ENCODE measurements around the gene PMM2.

DNA sequence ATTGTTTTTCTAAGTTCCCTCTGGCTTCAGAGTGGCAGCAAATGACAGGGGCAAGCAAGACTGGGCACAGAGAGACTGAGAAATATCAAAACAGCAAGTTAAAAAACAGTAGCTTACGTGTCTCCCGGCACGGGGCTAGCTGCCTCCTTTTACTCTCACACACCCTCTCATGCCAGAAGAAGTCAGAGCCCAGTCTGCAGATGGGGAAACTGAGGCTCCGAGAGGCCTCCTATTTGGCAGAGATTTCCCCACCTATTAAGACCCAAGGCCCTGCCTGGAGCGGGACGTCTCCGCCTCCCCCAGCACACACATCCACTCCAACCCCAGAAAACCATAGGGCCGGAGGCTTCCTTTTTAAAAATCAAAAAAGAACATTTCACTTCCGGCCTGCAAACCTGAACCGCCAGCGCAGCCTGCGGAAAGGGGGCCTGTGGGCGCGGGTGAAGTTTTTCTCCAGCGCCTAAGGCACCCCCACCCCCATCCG is 70.3 kb downstream of the PMM2 start:
- TF ChIP-seq, protein P1, sequence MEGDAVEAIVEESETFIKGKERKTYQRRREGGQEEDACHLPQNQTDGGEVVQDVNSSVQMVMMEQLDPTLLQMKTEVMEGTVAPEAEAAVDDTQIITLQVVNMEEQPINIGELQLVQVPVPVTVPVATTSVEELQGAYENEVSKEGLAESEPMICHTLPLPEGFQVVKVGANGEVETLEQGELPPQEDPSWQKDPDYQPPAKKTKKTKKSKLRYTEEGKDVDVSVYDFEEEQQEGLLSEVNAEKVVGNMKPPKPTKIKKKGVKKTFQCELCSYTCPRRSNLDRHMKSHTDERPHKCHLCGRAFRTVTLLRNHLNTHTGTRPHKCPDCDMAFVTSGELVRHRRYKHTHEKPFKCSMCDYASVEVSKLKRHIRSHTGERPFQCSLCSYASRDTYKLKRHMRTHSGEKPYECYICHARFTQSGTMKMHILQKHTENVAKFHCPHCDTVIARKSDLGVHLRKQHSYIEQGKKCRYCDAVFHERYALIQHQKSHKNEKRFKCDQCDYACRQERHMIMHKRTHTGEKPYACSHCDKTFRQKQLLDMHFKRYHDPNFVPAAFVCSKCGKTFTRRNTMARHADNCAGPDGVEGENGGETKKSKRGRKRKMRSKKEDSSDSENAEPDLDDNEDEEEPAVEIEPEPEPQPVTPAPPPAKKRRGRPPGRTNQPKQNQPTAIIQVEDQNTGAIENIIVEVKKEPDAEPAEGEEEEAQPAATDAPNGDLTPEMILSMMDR (IDR thresholded peaks at IDR 0.05), result no peak
- no peak for TF ChIP-seq EZH2 (IDR thresholded peaks at IDR 0.05)

Measured in neural progenitor cell (in vitro differentiated cells).